Mesothelial cell of epicardium (in vitro differentiated cells): ENCODE results near the gene ACTN4. TPM values are rescaled to one million over a fixed set of nuclear protein-coding genes. Genes with fewer than 3 reads are reported as not detected.
A peak's percentile ranks its signal among the peaks of the same experiment; 100 is the strongest.

Source experiments
- DNase-seq, 2 experiments: peaks; one replicate each; pipeline ENCODE4 v3.0.0; 2021; ENCODE audit warnings: low spot score in 2 of 2; ENCODE audit not compliant: unreplicated experiment in 2 of 2
- H3K27ac Mint-ChIP-seq: 2 replicates; pipeline ENCODE4 v1.8.0; 2021; ENCODE audit warnings: mixed read lengths
- H3K27me3 Mint-ChIP-seq: 2 replicates; pipeline ENCODE4 v1.8.0; 2021; ENCODE audit warnings: low read depth, mixed read lengths
- H3K36me3 Mint-ChIP-seq: 2 replicates; pipeline ENCODE4 v1.8.0; 2021; ENCODE audit warnings: mixed read lengths
- H3K4me1 Mint-ChIP-seq: 2 replicates; pipeline ENCODE4 v1.8.0; 2021; ENCODE audit warnings: mixed read lengths
- H3K4me3 Mint-ChIP-seq: 2 replicates; pipeline ENCODE4 v1.8.0; 2021; ENCODE audit warnings: mild to moderate bottlenecking, moderate library complexity, mixed read lengths
- H3K9me3 Mint-ChIP-seq: 2 replicates; pipeline ENCODE4 v1.8.0; 2021; ENCODE audit warnings: mixed read lengths
- total RNA-seq: library from RNA; stranded (reverse); gene quantifications from 3 replicates; pipeline ENCODE4 v1.2.1, GENCODE V29; 2021
- TF ChIP-seq, protein P1 (sequence below): fragments of 200-600 bp; sonication (generic); IDR thresholded peaks from one replicate; pipeline ENCODE4 v1.5.0; 2021; ENCODE audit warnings: antibody characterized with exemption; ENCODE audit not compliant: unreplicated experiment

ACTN4 gene
- total RNA-seq, 1 donor from 2014 or later: 452 TPM

DNA sequence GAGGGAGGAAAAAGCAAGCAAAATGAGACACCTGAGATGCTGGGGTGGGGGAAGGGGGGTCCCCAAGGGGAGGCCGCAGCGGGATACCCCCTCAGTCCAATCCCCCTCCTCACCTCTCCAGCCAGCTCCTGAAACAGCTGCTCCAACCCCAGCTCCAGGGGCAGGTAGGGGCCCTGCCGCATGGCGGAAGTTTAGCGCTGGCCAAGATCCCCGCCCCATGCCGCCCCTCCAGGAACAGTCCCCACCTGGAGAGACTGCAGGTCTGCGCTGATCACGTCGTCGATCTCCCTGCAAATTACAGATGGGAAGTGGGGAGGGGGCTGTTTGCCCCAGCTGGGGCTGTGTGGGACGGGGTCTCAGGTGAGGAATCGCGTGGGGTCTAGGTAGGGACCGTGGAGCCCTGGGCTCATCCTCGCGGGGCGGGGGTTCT, 87.8 kb downstream of the ACTN4 start:
- TF ChIP-seq, protein P1, sequence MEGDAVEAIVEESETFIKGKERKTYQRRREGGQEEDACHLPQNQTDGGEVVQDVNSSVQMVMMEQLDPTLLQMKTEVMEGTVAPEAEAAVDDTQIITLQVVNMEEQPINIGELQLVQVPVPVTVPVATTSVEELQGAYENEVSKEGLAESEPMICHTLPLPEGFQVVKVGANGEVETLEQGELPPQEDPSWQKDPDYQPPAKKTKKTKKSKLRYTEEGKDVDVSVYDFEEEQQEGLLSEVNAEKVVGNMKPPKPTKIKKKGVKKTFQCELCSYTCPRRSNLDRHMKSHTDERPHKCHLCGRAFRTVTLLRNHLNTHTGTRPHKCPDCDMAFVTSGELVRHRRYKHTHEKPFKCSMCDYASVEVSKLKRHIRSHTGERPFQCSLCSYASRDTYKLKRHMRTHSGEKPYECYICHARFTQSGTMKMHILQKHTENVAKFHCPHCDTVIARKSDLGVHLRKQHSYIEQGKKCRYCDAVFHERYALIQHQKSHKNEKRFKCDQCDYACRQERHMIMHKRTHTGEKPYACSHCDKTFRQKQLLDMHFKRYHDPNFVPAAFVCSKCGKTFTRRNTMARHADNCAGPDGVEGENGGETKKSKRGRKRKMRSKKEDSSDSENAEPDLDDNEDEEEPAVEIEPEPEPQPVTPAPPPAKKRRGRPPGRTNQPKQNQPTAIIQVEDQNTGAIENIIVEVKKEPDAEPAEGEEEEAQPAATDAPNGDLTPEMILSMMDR: no peak
- peaks cover 11% of the 10 kb centered on the region for H3K27me3 Mint-ChIP-seq
- no peaks in the 10 kb centered on the region for H3K9me3 Mint-ChIP-seq
- peaks cover 15% of the 10 kb centered on the region for H3K36me3 Mint-ChIP-seq
- H3K4me1 Mint-ChIP-seq: peaks cover 4% of the 10 kb centered on the region
- peak overlapping the region; percentile 87 for H3K27ac Mint-ChIP-seq
- DNase-seq: peak in 1 of 2 experiments; percentile 65
- peak overlapping the region; percentile 63 for H3K4me3 Mint-ChIP-seq

DNA sequence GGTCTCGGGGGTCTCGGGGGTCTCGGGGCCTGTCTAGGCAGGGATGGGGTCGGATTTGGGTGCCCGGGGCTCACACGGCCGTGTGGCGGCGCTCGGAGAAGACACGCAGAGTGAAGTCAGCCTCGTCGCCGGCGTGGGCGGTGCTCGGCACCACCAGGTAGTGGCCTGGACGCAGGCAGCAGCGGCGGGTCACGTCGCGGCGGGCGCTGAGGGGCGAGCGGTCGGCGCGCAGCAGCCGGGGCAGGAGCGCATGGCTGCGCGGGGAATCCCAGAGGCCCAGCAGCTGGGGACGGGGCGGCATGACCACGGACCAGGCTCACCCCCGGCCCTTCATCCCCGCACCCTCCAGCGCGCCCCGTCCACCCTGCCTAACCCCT, 88.6 kb downstream of the ACTN4 start:
- DNase-seq: peak in 1 of 2 experiments; percentile 53
- TF ChIP-seq, protein P1: no peak
- peaks cover 11% of the 10 kb centered on the region for H3K27me3 Mint-ChIP-seq
- H3K27ac Mint-ChIP-seq: no peak overlapping the region
- no peaks in the 10 kb centered on the region for H3K9me3 Mint-ChIP-seq
- peak overlapping the region; percentile 60 for H3K4me3 Mint-ChIP-seq
- H3K36me3 Mint-ChIP-seq: peaks cover 11% of the 10 kb centered on the region
- peaks cover 4% of the 10 kb centered on the region for H3K4me1 Mint-ChIP-seq

DNA sequence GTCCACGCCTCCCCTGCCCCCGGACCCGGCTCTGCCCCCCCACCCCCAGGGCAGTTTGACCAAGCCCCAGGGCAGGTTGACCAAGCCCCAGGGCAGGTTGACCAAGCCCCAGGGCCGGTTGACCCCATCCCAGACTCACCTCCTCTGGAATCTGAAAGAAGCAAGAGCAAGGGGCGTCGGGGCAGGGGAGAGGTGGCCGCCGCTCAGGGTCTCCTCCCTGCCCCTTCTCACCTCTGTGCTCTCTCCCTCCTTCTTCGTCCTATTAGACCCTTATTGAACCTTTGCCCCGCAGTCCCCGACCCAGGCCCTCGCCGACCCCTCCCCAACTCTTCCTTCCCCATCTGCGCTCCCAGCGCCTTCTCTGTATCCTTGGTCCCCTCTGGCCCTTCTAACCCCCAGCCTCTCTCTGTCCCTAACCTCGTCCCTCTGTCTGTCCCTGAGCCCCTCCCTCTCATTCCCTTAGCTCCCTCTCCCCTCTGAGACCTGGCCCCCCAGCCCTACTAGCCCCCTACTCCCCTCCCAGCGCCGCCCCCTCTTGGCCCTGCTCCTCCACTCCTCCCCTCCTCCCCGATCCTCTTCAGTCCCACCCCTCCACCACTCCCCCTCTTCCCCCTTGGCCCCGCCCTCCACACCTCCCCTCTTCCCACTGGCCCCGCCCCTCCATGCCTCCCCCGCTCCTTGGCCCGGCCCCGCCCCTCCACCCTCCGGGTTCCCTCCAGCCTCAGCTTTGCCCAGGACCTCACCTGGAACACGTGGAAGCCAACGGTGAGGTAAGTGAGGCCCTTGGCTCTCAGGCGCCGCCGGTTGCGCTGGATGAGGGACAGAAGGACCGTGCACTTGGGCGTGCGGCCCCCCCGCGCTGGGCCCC, 89.2 kb downstream of the ACTN4 start:
- DNase-seq: no peak
- Mint-ChIP-seq H3K27ac (no peak overlapping the region), H3K9me3 (no peaks in the 10 kb centered on the region), H3K36me3 (peaks cover 9% of the 10 kb centered on the region), H3K4me1 (peaks cover 4% of the 10 kb centered on the region), H3K4me3 (peak overlapping the region; percentile 33), H3K27me3 (peaks cover 11% of the 10 kb centered on the region)
- TF ChIP-seq, protein P1: no peak

DNA sequence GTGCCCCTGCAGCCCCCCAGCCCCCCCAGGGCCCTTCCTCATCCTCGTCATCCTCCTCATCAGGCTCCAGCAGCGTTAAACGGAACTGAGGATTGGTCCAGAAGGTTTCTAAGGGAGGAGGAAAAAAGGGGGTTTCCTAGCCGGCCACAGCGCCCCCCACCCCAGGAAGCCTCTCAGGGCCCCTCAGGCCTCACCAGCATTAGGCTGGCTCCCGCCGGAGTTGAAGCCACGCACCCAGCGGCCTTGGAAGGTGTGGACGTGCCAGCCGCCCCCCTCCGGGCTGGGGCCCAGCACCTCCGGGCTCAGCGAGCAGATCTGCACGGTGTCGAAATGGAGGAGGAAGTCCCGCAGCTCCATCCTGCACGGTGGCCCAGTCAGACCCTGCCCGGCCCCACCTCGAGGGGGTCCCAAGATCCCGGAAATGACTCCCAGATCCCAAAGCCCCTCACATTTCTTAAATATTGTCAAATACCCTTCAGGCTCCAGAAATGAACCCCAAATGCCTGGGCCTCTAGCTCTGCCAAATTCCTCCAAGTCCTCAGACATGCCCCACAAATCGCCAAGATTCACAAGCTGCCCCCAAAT, 89.9 kb downstream of the ACTN4 start:
- H3K4me1 Mint-ChIP-seq: peaks cover 4% of the 10 kb centered on the region
- H3K36me3 Mint-ChIP-seq: peaks cover 4% of the 10 kb centered on the region
- TF ChIP-seq, protein P1: no peak
- H3K27ac Mint-ChIP-seq: no peak overlapping the region
- peaks cover 11% of the 10 kb centered on the region for H3K27me3 Mint-ChIP-seq
- peak overlapping the region; percentile 36 for H3K4me3 Mint-ChIP-seq
- no peak for DNase-seq
- H3K9me3 Mint-ChIP-seq: no peaks in the 10 kb centered on the region

DNA sequence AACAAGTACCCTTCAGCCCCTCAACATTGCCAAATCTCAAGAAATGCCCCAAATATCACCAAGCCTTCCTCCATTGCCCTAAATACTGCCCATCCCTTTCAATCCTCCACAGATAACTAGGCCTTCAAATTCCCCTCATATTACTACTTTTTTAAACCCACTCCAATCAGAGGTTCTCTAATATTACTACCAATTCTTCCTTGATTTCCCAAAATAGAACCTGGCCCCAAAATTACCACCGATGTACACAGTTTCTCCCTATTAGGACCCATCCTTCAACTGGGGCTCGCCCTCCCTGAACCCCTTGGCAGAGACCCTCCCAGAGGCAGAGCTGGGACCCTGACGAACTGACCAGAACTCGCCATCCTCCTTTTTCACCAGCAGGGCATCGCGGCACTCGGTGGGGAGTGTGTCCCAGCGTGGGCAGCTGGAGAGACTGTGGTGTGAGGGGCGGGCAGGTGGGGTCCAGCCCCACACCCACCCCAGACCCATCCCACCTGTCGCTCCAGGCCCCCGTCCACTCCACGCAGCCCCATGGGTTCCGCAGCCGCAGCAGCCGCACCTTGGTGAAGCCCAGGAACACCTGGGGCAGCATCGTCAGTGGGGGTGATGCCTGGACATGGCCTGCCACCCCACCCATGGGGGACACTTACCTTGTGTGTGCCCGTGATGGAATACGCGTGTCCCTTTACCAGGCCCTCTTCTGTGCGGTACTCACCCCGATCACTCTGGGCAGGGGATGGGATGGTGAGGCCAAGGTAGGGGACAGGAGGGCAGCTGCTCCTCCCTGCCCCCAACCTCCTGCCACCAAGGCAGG, 90.7 kb downstream of the ACTN4 start:
- Mint-ChIP-seq H3K36me3 (no peaks in the 10 kb centered on the region), H3K4me1 (peaks cover 4% of the 10 kb centered on the region), H3K9me3 (no peaks in the 10 kb centered on the region), H3K4me3 (peak overlapping the region; percentile 36), H3K27me3 (peaks cover 11% of the 10 kb centered on the region), H3K27ac (no peak overlapping the region)
- TF ChIP-seq, protein P1: peak; percentile 41
- no peak for DNase-seq
